AML-193 (cell line): Measurements from ENCODE around the gene TMEM63B.
"Not testable (repeated sequence)": the region's sequence is repeated elsewhere in the genome, so short reads cannot be mapped to it uniquely, and the experiment has no call there.

Experiments
- DNase-seq, 2 experiments: peaks; one replicate each; lab custom pipeline; 2025; lab: John Stamatoyannopoulos, UW

The TMEM63B gene

GRCh38 chr6:44127186-44128019 is at the start of gene TMEM63B, which contains the start of gene MRPL14:
TMEM63B (plus strand) TSS chr6:44127554; CDS start chr6:44134585, 7,031 bp downstream.
MRPL14 (minus strand) TSS chr6:44127452; CDS start chr6:44116611, 10,841 bp downstream.
- peak; percentile 84 to 86 for DNase-seq

GRCh38 chr6:44078219-44078826 is 49.0 kb upstream of the TMEM63B start:
- DNase-seq, result no peak

DNA sequence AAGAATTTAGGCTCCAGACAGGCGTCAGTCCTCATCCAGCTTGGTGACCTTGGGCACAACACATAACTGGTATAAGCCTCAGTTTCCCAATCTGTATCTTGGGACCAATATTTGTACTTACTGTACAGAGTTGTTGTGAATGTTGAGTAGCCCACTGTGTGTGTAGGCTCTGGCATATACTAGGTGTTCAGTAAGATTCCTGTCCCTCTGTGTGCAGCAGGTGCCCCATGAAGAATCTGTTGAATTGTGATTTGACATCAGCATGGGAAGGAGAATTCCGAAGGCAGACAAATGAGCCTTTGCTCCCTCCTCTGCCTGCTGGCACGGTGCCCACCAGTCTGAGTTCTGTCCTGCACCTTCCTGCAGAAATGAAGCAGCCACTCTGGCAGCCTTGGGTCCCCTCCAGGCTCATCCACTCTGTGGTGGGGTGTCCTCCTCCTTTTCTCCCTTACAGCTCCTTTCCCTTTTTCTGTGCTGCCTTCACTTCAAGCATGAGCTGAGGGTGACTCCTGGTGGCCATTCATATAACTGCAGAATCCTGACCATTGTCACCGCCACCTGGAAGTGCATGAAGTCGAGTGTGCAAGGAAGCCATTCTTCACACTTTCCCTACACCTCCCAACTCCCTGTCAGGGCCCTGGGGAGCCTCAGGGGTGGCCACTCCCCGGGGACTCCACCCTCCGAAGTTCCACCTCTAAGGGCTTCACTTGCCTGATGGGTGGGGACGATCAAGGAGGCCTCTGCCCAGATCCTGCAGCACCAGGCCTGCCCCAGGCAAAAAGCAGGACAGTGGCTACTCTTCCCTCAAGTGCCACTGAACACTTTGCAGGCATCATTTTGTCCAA is 48.3 kb upstream of the TMEM63B start:
- no peak for DNase-seq

- DNase-seq, result no peak
Observed at GRCh38 chr6:44079672-44080071, 47.7 kb upstream of the TMEM63B start.

GRCh38 chr6:44080561-44081521 is 46.5 kb upstream of the TMEM63B start:
- DNase-seq, result no peak

DNA sequence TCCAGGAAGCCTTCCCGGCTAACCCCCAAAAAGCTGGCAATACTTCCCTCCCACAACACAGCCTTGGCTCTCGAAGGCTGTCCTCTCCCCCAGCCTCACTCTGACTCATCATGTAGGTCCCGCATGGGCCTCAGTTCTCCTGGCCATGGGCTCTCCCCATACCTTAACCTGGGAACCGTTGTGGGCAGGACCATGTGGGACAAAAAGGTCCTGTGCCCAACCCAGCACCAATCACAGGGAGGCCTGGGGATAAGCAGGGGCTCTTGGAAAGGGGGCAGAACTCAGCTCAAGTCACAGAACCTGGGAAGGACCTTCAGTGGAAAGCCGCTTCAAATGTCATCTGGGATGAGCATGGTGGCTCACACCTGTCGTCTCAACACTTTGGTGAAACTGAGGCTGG is 45.6 kb upstream of the TMEM63B start:
- DNase-seq, result no peak

DNA sequence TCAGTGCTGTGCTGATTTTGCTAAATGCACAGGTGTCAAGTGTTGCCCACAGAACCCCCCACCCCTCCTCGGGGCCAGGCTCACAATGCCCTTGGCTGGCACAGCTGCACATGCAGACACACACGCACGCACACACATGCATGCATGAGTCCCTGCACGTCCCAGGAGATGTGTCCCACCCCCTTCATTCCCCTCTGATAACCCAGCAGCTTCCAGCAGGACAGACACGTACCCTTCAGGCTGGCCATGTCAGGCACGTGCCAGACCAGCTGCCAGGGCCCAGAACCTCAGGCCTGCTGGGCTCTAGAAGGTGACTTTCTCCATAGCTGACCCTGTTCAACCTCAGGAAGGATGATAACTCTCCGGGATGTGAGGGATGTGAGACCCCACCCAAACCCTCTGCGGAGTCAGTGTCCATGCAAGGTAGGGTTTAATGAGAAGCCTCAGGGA is 44.5 kb upstream of the TMEM63B start:
- no peak for DNase-seq

DNA sequence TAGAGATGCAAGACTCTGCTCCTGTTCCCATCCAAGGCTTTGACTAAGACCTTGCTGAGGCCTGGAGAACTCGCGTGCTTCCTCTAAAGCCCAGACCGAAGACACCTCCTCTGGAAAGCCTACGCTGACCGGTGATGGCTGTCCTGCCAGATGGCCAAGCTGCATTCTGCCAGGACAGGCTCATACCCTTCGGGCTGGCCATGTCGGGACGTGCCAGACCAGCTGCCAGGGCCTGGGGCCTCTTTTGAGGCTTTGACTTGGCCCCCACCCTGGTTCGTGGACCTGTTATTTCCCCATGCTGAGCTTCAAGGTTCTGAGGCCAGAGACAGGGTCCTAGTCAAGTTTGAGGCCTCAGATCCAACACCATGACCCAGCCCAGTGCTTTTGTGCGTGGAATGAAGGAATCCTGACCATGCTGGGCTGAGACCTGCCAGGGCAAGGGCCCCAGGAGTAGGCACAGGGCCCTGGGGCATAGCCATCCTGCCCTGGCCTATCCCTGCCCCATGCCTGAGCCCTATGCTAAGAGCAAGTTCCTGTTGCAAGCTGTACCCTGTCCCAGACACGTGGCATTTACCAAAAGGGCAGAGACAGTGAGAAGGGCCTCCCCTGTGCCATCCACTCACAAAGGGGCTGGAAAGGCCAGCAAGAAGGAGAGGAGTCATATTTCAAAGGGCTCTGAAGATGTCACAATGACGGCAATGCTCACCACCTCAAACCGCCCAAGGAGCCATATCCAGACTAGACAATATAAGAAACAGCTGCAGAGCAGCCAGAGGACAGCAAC is 42.9 kb upstream of the TMEM63B start:
- no peak for DNase-seq

GRCh38 chr6:44085219-44085618 is 42.1 kb upstream of the TMEM63B start:
- DNase-seq, result no peak

GRCh38 chr6:44086931-44087574 is 40.3 kb upstream of the TMEM63B start:
- no peak for DNase-seq

GRCh38 chr6:44087623-44088022 is 39.7 kb upstream of the TMEM63B start:
- no peak for DNase-seq

DNA sequence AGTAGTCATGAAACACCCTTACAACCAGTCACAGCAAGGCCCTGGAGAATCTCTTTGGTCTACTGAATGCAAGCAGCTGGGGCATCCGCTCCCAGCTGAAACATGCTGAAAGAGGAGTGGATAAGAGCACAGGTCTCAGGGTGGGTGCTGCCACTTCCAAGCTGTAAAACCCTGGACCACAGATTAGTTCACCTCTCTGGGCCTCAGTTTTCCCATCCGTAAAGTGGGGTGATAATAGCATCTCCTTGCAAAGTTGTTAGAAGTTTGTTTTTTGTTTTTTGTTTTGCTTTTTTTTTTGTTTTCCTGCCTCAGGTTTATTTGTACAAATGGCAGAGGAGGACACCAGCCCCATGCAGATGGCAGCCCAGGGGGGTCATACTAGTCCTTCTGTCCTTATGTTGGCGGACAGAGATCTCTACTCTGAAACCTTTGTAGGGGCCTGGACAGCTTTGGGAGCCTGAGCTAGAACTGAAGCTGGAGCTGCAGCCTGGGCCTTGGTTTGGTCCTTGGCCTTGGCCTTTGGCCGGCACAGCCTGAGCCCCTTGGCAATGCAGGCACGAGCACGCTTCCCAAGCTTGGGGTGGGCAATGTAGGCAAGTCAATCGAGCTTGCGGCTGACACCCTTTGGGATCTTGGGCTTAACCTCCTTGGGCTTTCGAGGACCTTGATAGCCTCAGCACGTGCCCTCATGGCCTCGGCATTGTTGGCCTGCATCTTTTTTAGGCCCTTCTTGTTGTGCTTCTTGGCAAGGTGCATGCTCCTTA is 38.3 kb upstream of the TMEM63B start:
- DNase-seq, result no peak

- no peak for DNase-seq
Observed at GRCh38 chr6:44090465-44090864, 36.9 kb upstream of the TMEM63B start.

DNA sequence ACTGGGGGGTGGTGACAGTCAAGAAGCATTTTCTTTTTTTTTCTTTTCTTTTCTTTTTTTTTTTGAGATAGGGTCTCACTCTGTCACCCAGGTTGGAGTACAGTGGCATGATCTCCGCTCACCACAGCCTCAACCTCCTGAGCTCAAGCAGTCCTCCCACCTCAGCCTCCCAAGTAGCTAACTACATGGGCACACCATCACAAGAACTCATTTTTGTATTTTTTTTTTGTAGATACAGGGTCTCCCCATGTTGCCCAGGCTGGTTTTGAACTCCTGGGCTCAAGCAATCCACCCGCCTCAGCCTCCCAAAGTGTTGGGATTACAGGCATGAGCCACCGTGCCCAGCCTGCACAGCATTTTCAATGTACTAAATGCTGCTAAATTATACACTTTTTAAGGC is 36.0 kb upstream of the TMEM63B start:
- not testable (repeated sequence) for DNase-seq

DNA sequence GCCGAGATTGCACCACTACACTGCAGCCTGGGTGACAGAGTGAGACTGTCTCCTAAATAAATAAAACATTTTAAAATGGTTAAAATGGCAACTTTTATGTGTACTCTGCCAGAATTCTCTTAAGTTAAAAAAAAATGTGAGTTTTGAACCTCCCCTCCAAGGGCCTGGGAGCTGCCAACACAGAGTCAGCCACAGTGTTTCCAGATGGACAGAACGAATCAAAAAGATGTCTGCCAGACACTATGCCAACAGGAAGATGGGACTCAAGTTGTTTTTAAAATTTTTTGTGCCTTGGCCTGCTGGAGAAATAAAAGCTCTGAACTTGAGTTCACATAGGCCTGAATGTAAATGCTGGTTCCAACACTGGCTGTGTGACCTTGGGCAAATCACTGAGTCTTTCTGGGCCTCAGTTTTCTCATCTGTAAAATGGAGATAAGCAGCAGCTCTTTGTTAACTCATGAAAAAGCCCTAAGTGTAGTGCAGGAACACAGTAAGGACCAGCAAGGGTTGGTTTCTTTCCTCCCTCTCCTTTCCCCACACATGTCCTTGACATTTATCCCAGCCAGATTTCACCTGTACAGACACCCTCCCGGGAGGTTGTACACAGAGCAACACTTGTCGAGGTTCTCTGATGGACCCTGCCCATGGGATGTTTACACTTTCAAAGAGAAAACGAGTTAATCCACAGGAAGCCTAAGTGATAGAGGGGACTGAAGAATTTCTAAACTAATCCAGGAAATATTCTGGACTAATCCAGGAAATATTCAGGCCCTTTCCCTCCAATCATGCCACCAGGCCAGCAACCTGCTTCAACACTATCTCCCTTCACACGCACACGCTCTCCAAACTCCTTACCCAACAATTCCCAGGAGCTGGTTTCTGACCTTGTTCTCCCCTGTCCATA is 35.1 kb upstream of the TMEM63B start:
- no peak for DNase-seq

- no peak for DNase-seq
Observed at GRCh38 chr6:44093066-44093465, 34.3 kb upstream of the TMEM63B start.

GRCh38 chr6:44093750-44094402 is 33.5 kb upstream of the TMEM63B start:
- no peak for DNase-seq
